Endothelial cell of umbilical vein (primary cell): ENCODE measurements around the gene CADPS. TPM values are rescaled to one million over a fixed set of nuclear protein-coding genes. Genes with fewer than 3 reads are reported as not detected.

Experiments used
- BruUV-seq: library from RNA; stranded (reverse); fragments of 400-500 nt; replicated peaks from 2 replicates; lab custom pipeline; 2021; lab: Mats Ljungman, UMichigan
- CTCF ChIA-PET: fragments of 300-600, 350-600 bp; sonication (Branson Sonifier 250); formaldehyde crosslinking; loops from one replicate; lab custom pipeline; 2021; ENCODE audit warnings: antibody characterized with exemption, inconsistent platforms; lab: Charles Lee
- POLR2A ChIA-PET: fragments of 300-600, 350-600 bp; sonication (Branson Sonifier 250); formaldehyde crosslinking; loops from one replicate; lab custom pipeline; 2021; ENCODE audit warnings: antibody characterized with exemption, inconsistent platforms; lab: Charles Lee
- DNase-seq: peaks from one replicate; pipeline ENCODE4 v3.0.0-alpha.2; 2011; ENCODE audit warnings: low read depth, low spot score
- FAIRE-seq: peaks from 2 replicates; lab custom pipeline; 2011; peaks lifted over from hg19 to GRCh38; lab: Jason Lieb, UNC
- H2AFZ ChIP-seq: 2 replicates; pipeline ENCODE4 v1.6.0; 2012; ENCODE audit warnings: low read depth, low read length, control low read depth, inconsistent platforms
- H3K27ac ChIP-seq: 2 replicates; pipeline ENCODE4 v1.5.1; 2011; ENCODE audit warnings: low read depth, mild to moderate bottlenecking, control low read depth, low read length, moderate library complexity; ENCODE audit not compliant: insufficient read depth
- H3K27me3 ChIP-seq, 2 experiments: 2 replicates each; pipeline versions ENCODE4 v1.6.0 to v1.6.1; 2011; ENCODE audit warnings: low read length in 2 of 2, mixed read lengths in 1 of 2; ENCODE audit not compliant: control insufficient read depth in 2 of 2, insufficient read depth in 2 of 2
- H3K36me3 ChIP-seq, 2 experiments: 2 replicates in 1 of 2; 3 replicates in 1 of 2; pipeline ENCODE4 v1.5.1; 2011; ENCODE audit warnings: low read length in 2 of 2, mild to moderate bottlenecking in 1 of 2, moderate library complexity in 1 of 2; ENCODE audit not compliant: control insufficient read depth in 2 of 2, insufficient read depth in 2 of 2; ENCODE audit errors: extremely low read depth in 1 of 2
- H3K4me1 ChIP-seq: 3 replicates; pipeline ENCODE4 v1.5.1; 2011; ENCODE audit warnings: mild to moderate bottlenecking, low read length; ENCODE audit not compliant: control insufficient read depth, insufficient read depth; ENCODE audit errors: extremely low read depth
- H3K4me2 ChIP-seq: 2 replicates; pipeline ENCODE4 v1.6.1; 2011; ENCODE audit warnings: low read length, control low read depth, mixed read lengths; ENCODE audit not compliant: insufficient read depth
- H3K4me3 ChIP-seq, 3 experiments: fragments of 200-600 bp in 1 of 3; sonication (generic), shearing (Covaris generic) in 1 of 3; replicated peaks in 1 of 3; 2 replicates each; pipeline ENCODE4 v1.5.1; 2011 to 2016; ENCODE audit warnings: control low read depth in 3 of 3, low read length in 3 of 3, mild to moderate bottlenecking in 2 of 3, inconsistent platforms in 1 of 3, low read depth in 1 of 3, moderate library complexity in 1 of 3; ENCODE audit not compliant: insufficient read depth in 1 of 3
- H3K79me2 ChIP-seq: 2 replicates; pipeline ENCODE4 v1.6.0; 2012; ENCODE audit warnings: low read length, inconsistent platforms; ENCODE audit not compliant: control insufficient read depth, insufficient read depth
- H3K9ac ChIP-seq: replicated peaks from 2 replicates; pipeline ENCODE3; 2011; ENCODE audit warnings: low read length, control low read depth; ENCODE audit not compliant: insufficient read depth; ENCODE audit errors: extremely low read depth
- H3K9me1 ChIP-seq: replicated peaks from 3 replicates; pipeline ENCODE4 v1.6.0; 2011; ENCODE audit warnings: mild to moderate bottlenecking, low read length; ENCODE audit not compliant: control insufficient read depth, insufficient read depth; ENCODE audit errors: extremely low read depth
- H3K9me3 ChIP-seq: replicated peaks from 2 replicates; pipeline ENCODE4 v1.5.1; 2012; ENCODE audit warnings: low read length, inconsistent platforms; ENCODE audit not compliant: control insufficient read depth, insufficient read depth
- H4K20me1 ChIP-seq: replicated peaks from 2 replicates; pipeline ENCODE3; 2011; ENCODE audit warnings: mild to moderate bottlenecking, low read length; ENCODE audit not compliant: control insufficient read depth, insufficient read depth; ENCODE audit errors: extremely low read depth
- CTCF ChIP-seq, 2 donors: IDR thresholded peaks; 1 replicate in 1 of 2; 2 replicates in 1 of 2; pipeline ENCODE4 v1.5.1; 2011; ENCODE audit warnings: low read length in 2 of 2, mild to moderate bottlenecking in 2 of 2, moderate library complexity in 2 of 2, control low read depth in 1 of 2, inconsistent platforms in 1 of 2, low read depth in 1 of 2; ENCODE audit not compliant: insufficient read depth in 1 of 2; ENCODE audit errors: extremely low read depth in 1 of 2
- EZH2 ChIP-seq: IDR thresholded peaks from 2 replicates; pipeline ENCODE4 v1.6.1; 2012; ENCODE audit warnings: borderline replicate concordance, low read depth, mild to moderate bottlenecking, moderate library complexity, low read length, inconsistent platforms; ENCODE audit not compliant: severe bottlenecking
- FOS ChIP-seq: IDR thresholded peaks from 2 replicates; pipeline ENCODE4 v1.6.1; 2011; ENCODE audit warnings: mild to moderate bottlenecking, low read length, moderate library complexity, borderline replicate concordance; ENCODE audit not compliant: insufficient read depth
- GATA2 ChIP-seq: IDR thresholded peaks from 2 replicates; pipeline ENCODE4 v1.7.0; 2011; ENCODE audit warnings: low read depth, mild to moderate bottlenecking, moderate library complexity, mixed read lengths, low read length; ENCODE audit not compliant: insufficient read length, insufficient read depth
- JUN ChIP-seq: IDR thresholded peaks from 2 replicates; pipeline ENCODE4 v1.6.1; 2011; ENCODE audit warnings: borderline replicate concordance, low read depth; ENCODE audit not compliant: insufficient read length, insufficient read depth
- MAX ChIP-seq: IDR thresholded peaks from 2 replicates; pipeline ENCODE4 v1.6.1; 2011; ENCODE audit not compliant: insufficient read depth, insufficient read length
- MYC ChIP-seq: IDR thresholded peaks from one replicate; pipeline ENCODE4 v1.6.1; 2011; ENCODE audit warnings: mild to moderate bottlenecking, low read depth, low read length
- POLR2A ChIP-seq: IDR thresholded peaks from 2 replicates; pipeline ENCODE4 v1.6.1; 2012; ENCODE audit warnings: low read depth, mild to moderate bottlenecking, control low read depth, low read length
- POLR2AphosphoS5 ChIP-seq: IDR thresholded peaks from 2 replicates; pipeline ENCODE4 v1.6.1; 2012; ENCODE audit warnings: low read depth, mild to moderate bottlenecking, control low read depth, low read length, moderate library complexity; ENCODE audit not compliant: insufficient read depth
- dilution Hi-C: fragments of 300-500 bp; cut with MboI; formaldehyde crosslinking; loops from one replicate; pipeline ENCODE4 v1.15.0; 2019; ENCODE audit warnings: low sequenced_read_pairs; ENCODE audit not compliant: extremely low pct_ligation_motif_present
- intact Hi-C: fragments of 100-400 bp; cut with micrococcal nuclease; formaldehyde crosslinking; loops from one replicate; pipeline ENCODE4 v1.10.0; 2022
- polyA plus RNA-seq, 4 experiments: library from polyadenylated mRNA; depleted of rRNA in 3 of 4; stranded (reverse) in 3 of 4; unstranded in 1 of 4; fragments of >200 nt; gene quantifications; 2 replicates each; pipeline versions ENCODE4 v1.2.1 to v1.2.3, GENCODE V29; 2011 to 2012; ENCODE audit warnings: missing spikeins in 1 of 4
- total RNA-seq: library from RNA; stranded (reverse); gene quantifications from 2 replicates; pipeline ENCODE4 v1.2.3, GENCODE V29; 2021

Gene CADPS
- total and polyA plus RNA-seq, 2 donors (not counting 3 experiments of a cell fraction or from before 2014, with no cell fraction given), result not detected

DNA sequence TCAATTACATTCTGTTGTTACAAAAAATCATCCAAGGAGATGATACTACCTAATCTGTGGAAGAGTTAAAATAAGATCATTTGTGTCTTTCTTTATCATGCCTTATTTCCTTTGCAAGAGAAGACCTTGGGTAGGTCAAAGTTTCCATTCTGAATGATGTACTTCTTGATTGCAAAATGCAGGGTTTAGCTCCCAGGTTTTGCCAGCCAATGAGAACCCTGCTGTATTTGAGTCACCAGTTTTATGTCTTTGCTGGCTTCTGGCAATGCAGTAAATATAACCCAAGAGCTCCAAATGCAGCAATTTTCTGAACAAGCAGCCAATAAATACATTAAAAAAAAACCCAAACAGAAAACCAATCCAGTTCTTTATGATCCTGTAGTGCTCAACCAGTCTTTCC is 204.9 kb downstream of the CADPS start:
- no peak overlapping the region for H3K27ac ChIP-seq
- no peak overlapping the region for H3K9ac ChIP-seq
- ChIA-PET CTCF (interaction anchor here (1.0 kb wide), 1 partner anchor 13 kb away, joined by 3 read pairs; no protein-coding TSS in a partner anchor), POLR2A (no interaction called here)
- H3K9me1 ChIP-seq, result no peaks in the 10 kb centered on the region
- no peak for FAIRE-seq
- H2AFZ ChIP-seq, result no peak overlapping the region
- peaks cover 2 to 7% of the 10 kb centered on the region in 2 experiments for H3K27me3 ChIP-seq
- no peaks in the 10 kb centered on the region for H3K4me1 ChIP-seq
- no peak for DNase-seq
- H3K4me3 ChIP-seq, result no peak overlapping the region
- no TSS peak for BruUV-seq
- no peak overlapping the region for H3K4me2 ChIP-seq
- no peaks in the 10 kb centered on the region for H3K79me2 ChIP-seq
- no peaks in the 10 kb centered on the region for H3K9me3 ChIP-seq
- dilution Hi-C loops, result no loop called here
- TF ChIP-seq MAX (no peak), POLR2A (no peak), EZH2 (no peak), POLR2AphosphoS5 (no peak), FOS (no peak), MYC (no peak), CTCF (IDR thresholded peaks at IDR 0.05; ENCODE audit: extremely low read depth in 1 of 2, insufficient read depth in 1 of 2, low read depth in 1 of 2, low read length in 2 of 2) (no peak), JUN (no peak), GATA2 (no peak)
- H3K36me3 ChIP-seq, result no peaks in the 10 kb centered on the region
- intact Hi-C loops, result no loop called here
- no peaks in the 10 kb centered on the region for H4K20me1 ChIP-seq
